ENCODE measurements around the gene LRRC15.

LRRC15 gene

GRCh38 chr3:194384569-194385001 lies 15.0 kb upstream of the LRRC15 start:
- DNase-seq = no peak

DNA sequence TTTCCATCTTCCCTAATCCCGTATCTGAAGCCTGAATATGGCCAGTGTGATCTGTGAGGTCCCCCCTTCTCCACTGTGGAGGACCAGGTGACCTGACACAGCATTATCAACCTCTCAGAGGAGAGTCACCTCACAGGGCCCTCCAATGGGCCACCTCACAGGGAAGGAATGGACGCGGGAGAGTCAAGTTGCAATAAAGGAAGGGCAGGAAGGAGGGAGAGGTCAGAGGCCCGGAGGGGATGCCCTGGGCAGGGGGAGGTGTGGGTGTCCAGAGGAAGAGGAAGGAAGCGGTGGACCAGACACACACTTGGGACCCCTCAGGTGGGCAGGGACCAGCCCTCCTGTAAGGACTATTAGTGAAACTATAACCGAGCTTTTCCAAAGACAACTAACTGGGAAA lies 14.6 kb upstream of the LRRC15 start:
- DNase-seq = no peak

DNA sequence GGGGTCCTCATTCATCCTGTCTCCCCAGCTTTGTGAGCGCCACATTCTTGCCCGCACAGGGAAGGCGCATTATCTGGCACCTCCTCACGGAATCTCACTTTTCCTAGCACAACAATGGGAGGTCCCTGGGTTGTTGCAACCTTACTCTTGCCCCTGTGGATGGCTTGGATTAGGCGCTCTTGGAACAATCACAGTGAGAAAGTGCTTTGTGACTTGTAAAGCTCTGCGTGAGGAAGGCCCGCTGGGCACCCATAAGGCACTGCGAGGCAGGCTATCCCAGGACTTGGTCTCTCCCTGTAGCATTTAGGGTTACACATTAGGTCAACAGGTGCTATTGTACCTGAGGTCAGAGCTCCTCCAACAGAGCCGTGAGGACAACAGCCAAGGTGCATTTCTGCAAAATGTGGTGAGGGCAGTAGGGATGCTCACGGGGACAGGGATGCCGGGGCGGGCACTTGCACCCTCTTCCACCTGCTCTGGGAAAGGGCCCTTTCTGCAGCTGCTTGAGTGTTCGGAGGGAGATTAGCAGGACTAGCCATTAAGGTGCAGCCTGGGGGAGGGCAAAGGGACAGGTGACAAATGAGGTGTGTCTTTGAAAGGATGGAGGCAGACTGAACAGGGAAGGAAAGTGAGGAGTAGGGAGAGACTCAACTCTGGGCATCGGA lies 13.9 kb upstream of the LRRC15 start:
- DNase-seq = no peak

DNA sequence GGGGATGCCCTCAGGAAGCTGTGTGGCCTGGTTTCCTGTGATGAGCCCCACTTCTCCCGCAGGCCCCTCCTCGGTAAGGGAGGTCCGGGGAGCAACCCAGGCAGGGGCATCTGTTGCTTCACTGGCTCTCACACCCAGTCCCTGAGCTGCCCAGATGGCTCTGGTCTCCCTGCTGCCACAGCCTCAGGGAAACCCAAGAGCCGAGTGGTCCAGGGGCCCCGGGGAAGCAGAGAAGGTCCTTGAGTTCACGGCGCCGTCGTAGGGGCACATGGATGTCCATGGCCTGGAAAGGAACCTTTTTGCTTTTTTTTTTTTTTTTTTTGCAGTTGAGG lies 13.3 kb upstream of the LRRC15 start:
- no peak for DNase-seq

- no peak for DNase-seq
Measured at GRCh38 chr3:194382196-194382891, 12.8 kb upstream of the LRRC15 start.

GRCh38 chr3:194381460-194381875 lies 11.9 kb upstream of the LRRC15 start:
- no peak for DNase-seq

GRCh38 chr3:194380326-194380725 lies 10.8 kb upstream of the LRRC15 start:
- DNase-seq = no peak

DNA sequence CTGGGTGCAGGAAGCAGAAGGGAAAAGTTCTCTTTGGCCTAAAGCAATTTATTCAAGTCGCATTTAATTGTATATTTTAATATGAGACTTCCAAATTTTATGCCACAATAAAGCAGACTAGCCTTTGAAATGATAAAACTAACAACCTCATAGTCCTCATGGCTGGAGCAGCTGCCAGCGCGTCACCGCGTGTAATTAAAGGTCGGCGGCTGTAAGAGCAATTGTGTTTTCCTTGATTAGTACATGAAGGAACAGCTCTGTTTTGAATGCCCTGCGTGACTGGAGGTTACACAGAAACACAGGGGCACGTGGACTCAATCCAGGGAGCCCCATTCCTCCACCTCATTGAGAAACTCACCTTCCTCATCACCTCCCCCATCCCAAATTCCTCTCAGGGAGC lies 10.1 kb upstream of the LRRC15 start:
- no peak for DNase-seq

- DNase-seq = no peak
Measured at GRCh38 chr3:194379231-194379630, 9.7 kb upstream of the LRRC15 start.

GRCh38 chr3:194377708-194378107 lies 8.2 kb upstream of the LRRC15 start:
- no peak for DNase-seq

DNA sequence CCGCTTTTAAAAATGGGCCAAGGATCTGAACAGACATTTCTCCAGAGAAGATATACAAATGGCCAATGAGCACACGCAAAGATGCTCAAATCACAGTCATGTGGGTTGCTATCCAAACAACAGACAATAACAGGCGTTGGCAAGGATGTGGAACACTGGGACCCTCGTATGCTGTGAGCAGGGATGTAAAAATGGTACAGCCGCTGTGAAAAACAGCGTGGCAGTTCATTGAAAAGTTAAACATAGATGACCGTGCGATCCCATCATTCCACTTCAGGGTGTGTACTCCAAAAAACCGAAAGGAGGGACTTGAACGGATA lies 6.7 kb upstream of the LRRC15 start:
- no peak for DNase-seq

DNA sequence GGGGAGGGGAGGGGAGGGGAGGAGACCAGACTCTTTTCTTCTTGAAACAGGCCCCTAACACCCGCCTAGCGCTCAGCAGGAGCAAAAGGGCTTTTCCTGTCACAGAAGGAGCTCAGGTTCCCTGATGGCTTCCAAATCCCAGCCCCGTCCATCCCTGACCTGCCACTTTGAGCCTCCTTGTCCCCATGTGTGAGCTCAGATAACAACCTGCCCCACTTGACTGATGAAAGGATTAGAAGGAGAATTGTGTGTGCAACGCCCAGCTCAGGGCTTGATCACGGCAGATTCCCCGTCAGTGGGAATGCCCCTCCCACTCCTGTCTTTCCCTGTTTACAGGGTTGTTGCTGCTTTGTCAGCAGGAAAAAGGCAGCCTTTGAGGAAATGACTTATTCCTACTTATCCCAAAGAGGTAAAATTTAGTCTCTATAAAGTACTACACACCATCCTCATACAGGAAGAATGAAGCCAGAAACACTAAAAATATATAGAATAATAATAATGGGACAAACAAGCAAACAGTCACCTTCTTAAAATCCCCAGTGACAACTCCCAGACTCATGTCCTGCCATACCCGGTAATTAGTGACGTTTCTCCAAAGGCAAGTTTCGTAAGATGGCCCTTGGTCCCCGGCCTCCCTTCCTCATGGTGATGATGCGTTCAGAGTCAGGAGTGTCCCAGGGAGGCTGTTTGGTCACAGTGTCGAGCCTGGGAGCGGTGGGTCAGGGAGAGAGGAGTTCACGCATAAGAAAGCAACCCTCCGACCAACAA lies 6.1 kb upstream of the LRRC15 start:
- no peak for DNase-seq

- no peak for DNase-seq
Measured at GRCh38 chr3:194374935-194375334, 5.4 kb upstream of the LRRC15 start.

DNA sequence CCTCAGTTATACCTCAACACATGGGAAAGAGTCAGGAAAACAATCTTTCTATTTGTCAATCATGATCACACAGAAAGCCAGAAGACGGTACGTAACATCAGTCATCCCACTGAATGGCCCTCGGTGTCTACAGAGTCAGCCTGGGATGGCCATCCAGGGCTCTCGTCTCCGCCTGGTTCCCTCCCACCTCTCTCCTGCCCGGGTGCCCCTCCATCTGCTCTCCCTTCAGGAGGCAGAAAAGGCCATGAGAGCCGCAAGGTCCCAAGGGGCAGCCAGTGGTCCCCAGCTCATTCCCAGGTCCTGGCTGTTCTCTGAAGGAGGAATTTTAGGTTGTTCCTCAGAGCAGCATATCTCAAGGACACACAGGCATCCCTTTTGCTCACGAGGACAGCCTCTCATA lies 4.4 kb upstream of the LRRC15 start:
- DNase-seq = no peak

DNA sequence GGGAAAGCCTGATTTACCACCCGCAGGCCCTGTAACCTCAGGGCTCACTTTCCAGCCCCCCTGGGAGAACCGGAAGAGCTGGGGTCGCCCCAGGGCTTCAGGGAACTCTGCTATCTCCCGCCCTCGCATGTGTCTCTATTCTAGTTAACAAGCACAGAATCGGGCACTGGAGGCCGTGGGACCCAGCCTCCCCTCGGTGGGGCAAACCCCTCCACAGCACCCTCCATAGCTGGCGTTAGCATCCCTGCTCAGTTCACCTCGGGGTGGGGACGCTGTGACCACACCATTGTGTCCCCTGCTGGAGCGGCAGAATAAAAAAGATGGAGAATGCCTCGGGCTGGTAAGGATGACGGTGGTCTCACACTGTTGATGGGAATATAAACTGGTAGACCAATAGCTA lies 3.5 kb upstream of the LRRC15 start:
- no peak for DNase-seq

DNA sequence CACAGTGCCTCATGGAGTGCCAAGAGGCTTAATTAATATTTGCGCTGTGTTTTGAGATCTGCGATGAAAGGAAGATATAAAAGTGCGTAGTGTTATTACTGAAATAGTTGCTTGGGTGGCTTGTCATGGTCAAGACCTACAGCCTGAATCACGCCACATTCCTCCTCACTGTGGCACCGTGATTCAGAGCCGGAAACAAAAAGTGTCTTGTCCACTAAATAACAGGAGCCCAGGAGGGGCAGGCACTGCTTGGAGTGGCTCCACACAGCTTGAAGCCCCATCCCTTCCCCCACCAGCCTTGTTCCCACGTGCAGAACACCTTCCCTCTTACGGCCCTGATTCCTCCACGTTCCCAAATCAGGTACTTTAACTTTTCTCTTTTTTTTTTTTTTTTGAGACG lies 1.2 kb upstream of the LRRC15 start:
- no peak for DNase-seq

GRCh38 chr3:194368918-194369317 lies 625 bp downstream of the LRRC15 start:
- no peak for DNase-seq

GRCh38 chr3:194367992-194368841 lies 1.3 kb downstream of the LRRC15 start:
- no peak for DNase-seq

DNA sequence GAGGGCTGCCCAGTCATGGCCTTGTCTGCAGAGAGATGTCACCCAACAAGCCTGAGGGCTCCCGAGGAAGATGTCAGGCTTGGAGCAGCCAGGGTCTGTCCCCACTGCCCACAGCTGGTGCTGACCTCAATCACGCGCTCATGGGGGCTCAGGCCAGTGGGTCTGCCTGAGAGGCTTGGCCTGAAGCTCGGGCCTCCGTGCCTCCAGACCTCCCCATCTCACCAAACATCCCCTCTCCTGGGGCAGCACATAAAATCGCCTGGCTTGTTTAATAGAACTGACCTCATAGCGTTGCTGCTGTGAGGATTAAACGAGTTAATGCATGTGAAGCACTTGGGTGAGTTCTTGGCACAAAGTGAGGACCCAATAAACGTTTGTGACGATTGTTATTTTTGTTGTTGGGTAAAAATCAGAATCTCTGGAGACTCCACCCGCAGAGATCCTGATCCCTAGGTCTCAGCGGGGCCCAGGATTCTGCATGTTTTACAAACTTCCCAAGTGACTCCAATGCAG lies 3.5 kb downstream of the LRRC15 start:
- no peak for DNase-seq

GRCh38 chr3:194365526-194365925 lies 4.0 kb downstream of the LRRC15 start:
- DNase-seq = no peak

GRCh38 chr3:194364652-194365434 lies 4.7 kb downstream of the LRRC15 start:
- DNase-seq = no peak

DNA sequence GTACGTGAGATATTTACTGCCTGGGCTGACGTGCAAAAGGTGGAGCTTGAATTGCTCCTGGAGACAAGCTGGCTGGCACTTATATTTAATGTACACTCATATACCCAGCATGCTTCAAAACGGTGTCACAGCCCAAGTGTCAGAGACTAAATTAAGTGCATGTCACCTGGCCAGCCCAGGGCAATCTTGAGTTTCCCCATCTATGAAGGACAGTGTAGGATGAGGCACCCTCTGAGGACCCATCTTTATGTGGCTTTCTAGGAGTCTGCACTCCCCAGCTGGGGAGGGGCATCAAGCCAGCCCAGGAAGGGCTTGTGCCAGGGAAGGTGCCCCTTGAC lies 5.3 kb downstream of the LRRC15 start:
- DNase-seq = no peak

GRCh38 chr3:194360568-194360967 lies 9.0 kb downstream of the LRRC15 start:
- DNase-seq = no peak

All from SW 1271 (cell line).